Measurements from ENCODE around the gene CYGB.
"Not testable (repeated sequence)": the region's sequence is repeated elsewhere in the genome, so short reads cannot be mapped to it uniquely, and the experiment has no call there.

CYGB gene

GRCh38 chr17:76538281-76538931 is 897 bp upstream of the CYGB start:
- peak in 2 of 14 donors; percentile 27 to 65 for DNase-seq

- peak in 1 of 14 donors; percentile 28 for DNase-seq
These were observed 276 bp downstream of the CYGB start for GRCh38 chr17:76537288-76537577.

GRCh38 chr17:76536511-76537287 is 810 bp downstream of the CYGB start:
- no peak for DNase-seq

GRCh38 chr17:76535788-76536510 is 1.6 kb downstream of the CYGB start:
- DNase-seq = peak in 1 of 14 donors; percentile 47

- no peak for DNase-seq
These were observed 2.4 kb downstream of the CYGB start for GRCh38 chr17:76534831-76535732.

GRCh38 chr17:76533640-76534359 is 3.7 kb downstream of the CYGB start:
- not testable (repeated sequence) for DNase-seq

GRCh38 chr17:76532072-76532651 is 5.3 kb downstream of the CYGB start:
- no peak for DNase-seq

GRCh38 chr17:76531486-76532038 is 5.9 kb downstream of the CYGB start:
- DNase-seq = no peak

- no peak for DNase-seq
These were observed 6.6 kb downstream of the CYGB start for GRCh38 chr17:76530811-76531485.

GRCh38 chr17:76530095-76530723 is 7.3 kb downstream of the CYGB start:
- peak in 2 of 14 donors; percentile 30 to 81 for DNase-seq

- peak in 10 of 14 donors; percentile 38 to 87 (median 60) for DNase-seq
These were observed 8.1 kb downstream of the CYGB start for GRCh38 chr17:76529224-76530094.

- no peak for DNase-seq
These were observed 8.8 kb downstream of the CYGB start for GRCh38 chr17:76528528-76529223.

GRCh38 chr17:76528156-76528527 is 9.4 kb downstream of the CYGB start:
- no peak for DNase-seq

- DNase-seq = peak in 1 of 14 donors; percentile 57
These were observed 9.9 kb downstream of the CYGB start for GRCh38 chr17:76527430-76528111.

GRCh38 chr17:76527016-76527415 is 10.5 kb downstream of the CYGB start:
- not testable (repeated sequence) for DNase-seq

- not testable (repeated sequence) for DNase-seq
These were observed 12.0 kb downstream of the CYGB start for GRCh38 chr17:76525513-76525833.

GRCh38 chr17:76524598-76525512 is 12.7 kb downstream of the CYGB start:
- no peak for DNase-seq
